ENCODE results near the gene USP34.

DNA sequence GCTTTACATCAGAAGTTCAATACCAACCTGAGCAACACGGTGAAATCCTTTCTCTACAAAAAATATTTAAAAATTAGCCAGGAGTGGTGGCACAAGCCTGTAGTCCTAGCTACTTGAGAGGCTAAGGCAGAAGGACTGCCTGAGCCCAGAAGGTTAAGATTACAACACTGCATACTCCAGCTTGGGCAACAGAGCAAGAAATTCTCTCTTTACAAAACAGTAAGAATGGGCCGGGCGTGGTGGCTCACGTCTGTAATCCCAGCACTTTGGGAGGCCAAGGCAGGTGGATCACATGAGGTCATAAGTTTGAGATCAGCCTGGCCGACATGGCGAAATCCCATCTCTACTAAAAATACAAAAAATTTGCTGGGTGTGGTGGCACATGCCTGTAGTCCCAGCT lies 113.2 kb downstream of the USP34 start:
- TF ChIP-seq GATA2 (IDR thresholded peaks at IDR 0.05; ENCODE audit: low read depth, low read length) (no peak), GATA3 (IDR thresholded peaks at IDR 0.05; ENCODE audit: low read depth, low read length) (no peak)

Measured in SH-SY5Y (cell line).